Esophagus (tissue), 2 donors: Measurements from ENCODE around the gene NUDT4. TPM values are rescaled to one million over a fixed set of nuclear protein-coding genes. Genes with fewer than 3 reads are reported as not detected.
"Not testable (repeated sequence)": the region's sequence is repeated elsewhere in the genome, so short reads cannot be mapped to it uniquely, and the experiment has no call there.

Experiments used
- H3K27ac ChIP-seq, 2 donors: one replicate each; pipeline ENCODE4 v1.5.1; 2013; ENCODE audit warnings: low read depth in 2 of 2, mild to moderate bottlenecking in 2 of 2, inconsistent platforms in 1 of 2, low read length in 1 of 2, moderate library complexity in 1 of 2
- H3K27me3 ChIP-seq, 2 donors: one replicate each; pipeline ENCODE4 v1.6.1; 2013; ENCODE audit warnings: low read length in 2 of 2, control low read depth in 1 of 2, mild to moderate bottlenecking in 1 of 2; ENCODE audit not compliant: insufficient read depth in 2 of 2, control insufficient read depth in 1 of 2
- H3K36me3 ChIP-seq, 2 donors: one replicate each; pipeline ENCODE4 v1.6.1; 2013; ENCODE audit warnings: low read length in 1 of 2; ENCODE audit not compliant: control insufficient read depth in 2 of 2, insufficient read depth in 2 of 2
- H3K4me1 ChIP-seq, 2 donors: one replicate each; pipeline ENCODE4 v1.6.1; 2013; ENCODE audit warnings: low read length in 1 of 2; ENCODE audit not compliant: control insufficient read depth in 2 of 2, insufficient read depth in 2 of 2
- H3K4me3 ChIP-seq, 2 donors: one replicate each; pipeline ENCODE4 v1.5.1; 2013; ENCODE audit warnings: low read length in 2 of 2, mild to moderate bottlenecking in 2 of 2, low read depth in 1 of 2, moderate library complexity in 1 of 2
- H3K9me3 ChIP-seq, 2 donors: one replicate each; pipeline ENCODE4 v1.6.1; 2013; ENCODE audit warnings: mild to moderate bottlenecking in 2 of 2, low read depth in 1 of 2, low read length in 1 of 2, moderate library complexity in 1 of 2; ENCODE audit not compliant: control insufficient read depth in 2 of 2, insufficient read depth in 1 of 2
- WGBS, 2 donors: extraction: QIAGEN DNeasy Blood & Tissue Kit; methylation state at CpG; one replicate each; pipeline ENCODE4 v1.1.7; 2013; 5-methylcytosine and 5-hydroxymethylcytosine counted together
- polyA plus RNA-seq, 2 donors: library from polyadenylated mRNA; stranded (reverse); fragments of 200-250 nt; gene quantifications; one replicate each; pipeline ENCODE4 v1.2.3, GENCODE V29; 2013
- donor health status: healthy with polysubstance abuse.
- donor health status: Bipolar disorder and iron deficiency.

Gene NUDT4
- polyA plus RNA-seq, 2 donors: 7.0 to 12.5 TPM

DNA sequence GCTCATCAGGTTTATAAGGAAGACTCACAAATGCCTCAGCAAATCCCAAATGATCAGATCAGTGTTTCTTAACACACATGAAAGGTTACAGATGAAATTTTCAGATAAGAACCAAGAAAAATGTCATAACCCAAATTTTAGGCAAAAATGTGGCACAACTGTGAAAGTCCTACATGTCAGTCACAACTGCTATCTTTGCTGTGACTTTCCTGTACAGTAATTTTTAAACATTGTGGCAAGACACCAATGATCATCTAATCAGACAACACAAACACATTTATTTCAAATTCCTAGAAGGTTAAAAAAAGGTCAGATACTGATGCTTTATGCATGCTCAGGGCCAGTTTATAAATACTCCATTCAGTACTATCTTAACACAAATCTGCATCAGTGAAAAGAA lies 31.1 kb downstream of the NUDT4 start:
- H3K27me3 ChIP-seq: no peaks in the 10 kb centered on the region
- no peak overlapping the region for H3K27ac ChIP-seq
- H3K4me3 ChIP-seq: no peak overlapping the region
- H3K4me1 ChIP-seq: peaks cover 0 to 2% of the 10 kb centered on the region in 2 donors
- peaks cover 0 to 5% of the 10 kb centered on the region in 2 donors for H3K36me3 ChIP-seq
- no peaks in the 10 kb centered on the region for H3K9me3 ChIP-seq

DNA sequence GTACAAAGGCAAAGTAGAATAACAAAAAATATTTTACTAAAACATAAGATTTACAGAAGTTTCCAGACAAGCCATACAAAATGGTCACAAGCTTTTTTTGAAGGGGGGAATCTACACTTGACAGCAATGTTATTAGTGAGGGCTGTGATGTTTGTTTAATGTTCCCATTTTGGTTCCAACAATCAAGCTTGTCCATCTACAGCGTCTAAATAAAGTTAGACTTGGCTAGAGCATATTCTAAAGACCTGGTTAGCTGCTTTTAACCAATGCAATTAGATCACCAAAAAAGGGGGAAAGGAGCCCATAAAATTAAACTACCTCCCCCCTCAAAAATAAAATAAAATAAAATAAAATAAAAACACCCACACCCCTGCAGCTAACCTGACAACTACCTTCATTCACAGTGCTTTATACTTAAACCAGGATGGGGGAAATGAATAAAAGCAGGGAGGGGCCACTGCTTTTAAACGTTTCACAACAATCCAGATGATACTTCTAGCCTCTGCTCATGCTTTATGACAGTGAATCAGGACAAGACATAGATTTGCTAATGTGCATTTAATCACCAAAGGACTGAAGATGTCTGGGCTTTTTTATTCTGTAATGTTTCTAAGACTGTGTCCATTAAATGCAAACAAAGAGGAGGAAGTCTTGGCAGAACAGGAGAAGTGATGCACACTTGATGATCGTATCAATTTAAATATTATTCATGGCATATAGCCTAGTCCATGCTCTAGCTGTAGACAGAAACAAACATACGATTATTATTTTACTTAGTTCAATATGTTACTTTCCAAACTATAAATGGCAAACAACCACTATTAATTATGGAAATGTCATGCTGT lies 31.8 kb downstream of the NUDT4 start:
- H3K9me3 ChIP-seq, H3K27me3 ChIP-seq, H3K4me3 ChIP-seq, H3K27ac ChIP-seq, H3K4me1 ChIP-seq, H3K36me3 ChIP-seq: not testable (repeated sequence)
- 47 to 57% methylated on average over 4 of the region's 4 CpGs for WGBS, 2 donors

DNA sequence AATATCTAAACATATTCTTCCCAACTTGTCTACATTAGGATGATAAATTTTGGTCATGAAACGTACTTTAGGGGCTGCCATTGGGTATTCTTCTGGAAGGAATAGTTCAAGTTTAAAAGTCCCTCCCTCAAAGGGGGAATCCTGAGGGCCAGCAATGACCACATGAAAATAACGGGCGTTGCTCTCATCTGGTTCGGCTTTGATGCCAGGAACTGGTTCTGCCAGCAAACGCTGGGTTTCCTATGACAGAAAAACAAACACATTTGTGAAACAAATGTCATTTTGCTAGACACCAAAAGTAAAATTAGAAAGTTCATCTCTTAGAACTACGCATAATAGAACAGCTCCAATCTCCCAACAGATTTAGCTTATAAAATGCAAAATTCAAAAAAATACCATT lies 33.3 kb downstream of the NUDT4 start:
- H3K27me3 ChIP-seq, H3K4me3 ChIP-seq, H3K9me3 ChIP-seq, H3K4me1 ChIP-seq, H3K36me3 ChIP-seq, H3K27ac ChIP-seq: not testable (repeated sequence)
- WGBS, 2 donors: 39 to 46% methylated on average over 6 of the region's 6 CpGs

DNA sequence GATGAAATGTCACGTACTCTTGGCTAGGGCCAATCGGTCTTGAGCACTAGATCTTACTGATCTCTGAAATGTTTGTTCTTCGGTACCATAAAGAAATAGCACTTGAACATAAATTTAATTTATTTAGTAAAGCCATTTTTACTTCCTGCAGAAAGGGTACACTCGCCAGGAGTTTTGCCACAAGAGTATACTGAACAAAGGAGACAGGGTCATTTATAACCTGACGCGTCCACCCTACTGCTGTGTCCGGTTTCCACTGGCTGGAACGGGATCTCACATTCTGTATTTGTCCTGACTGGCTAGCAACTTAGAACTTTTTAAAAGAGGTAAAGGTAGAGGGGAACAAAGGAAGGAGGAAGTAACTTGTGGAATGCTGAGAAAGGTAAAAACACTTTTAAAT lies 34.7 kb downstream of the NUDT4 start:
- not testable (repeated sequence) for H3K36me3 ChIP-seq, H3K9me3 ChIP-seq, H3K27me3 ChIP-seq, H3K4me3 ChIP-seq, H3K4me1 ChIP-seq, H3K27ac ChIP-seq
- WGBS, 2 donors: 71 to 72% methylated on average over 8 of the region's 8 CpGs

DNA sequence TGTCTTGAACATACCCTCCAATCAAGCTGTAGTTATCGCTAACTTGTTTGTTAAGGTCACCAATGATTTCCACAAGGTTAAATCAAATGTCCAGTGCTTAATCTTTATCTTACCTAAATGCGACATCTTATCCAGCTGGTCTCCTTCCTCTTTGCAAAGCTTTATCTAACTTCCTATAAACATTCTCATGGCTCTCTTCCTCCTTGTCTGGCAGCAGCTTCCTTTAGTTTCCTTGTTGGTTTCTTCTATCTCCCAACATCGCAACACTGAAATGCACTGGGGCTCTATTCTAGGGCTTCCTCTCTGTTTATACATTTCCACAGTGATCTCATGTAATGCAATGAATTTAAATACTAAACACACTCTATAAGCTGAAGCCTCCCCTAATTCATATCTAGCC lies 35.3 kb downstream of the NUDT4 start:
- no peaks in the 10 kb centered on the region for H3K27me3 ChIP-seq
- H3K4me1 ChIP-seq: peaks cover 0 to 2% of the 10 kb centered on the region in 2 donors
- H3K9me3 ChIP-seq: no peaks in the 10 kb centered on the region
- peaks cover 0 to 2% of the 10 kb centered on the region in 2 donors for H3K36me3 ChIP-seq
- H3K27ac ChIP-seq: peak overlapping the region; percentile 49
- 63 to 70% methylated on average over 3 of the region's 3 CpGs for WGBS, 2 donors
- no peak overlapping the region for H3K4me3 ChIP-seq

DNA sequence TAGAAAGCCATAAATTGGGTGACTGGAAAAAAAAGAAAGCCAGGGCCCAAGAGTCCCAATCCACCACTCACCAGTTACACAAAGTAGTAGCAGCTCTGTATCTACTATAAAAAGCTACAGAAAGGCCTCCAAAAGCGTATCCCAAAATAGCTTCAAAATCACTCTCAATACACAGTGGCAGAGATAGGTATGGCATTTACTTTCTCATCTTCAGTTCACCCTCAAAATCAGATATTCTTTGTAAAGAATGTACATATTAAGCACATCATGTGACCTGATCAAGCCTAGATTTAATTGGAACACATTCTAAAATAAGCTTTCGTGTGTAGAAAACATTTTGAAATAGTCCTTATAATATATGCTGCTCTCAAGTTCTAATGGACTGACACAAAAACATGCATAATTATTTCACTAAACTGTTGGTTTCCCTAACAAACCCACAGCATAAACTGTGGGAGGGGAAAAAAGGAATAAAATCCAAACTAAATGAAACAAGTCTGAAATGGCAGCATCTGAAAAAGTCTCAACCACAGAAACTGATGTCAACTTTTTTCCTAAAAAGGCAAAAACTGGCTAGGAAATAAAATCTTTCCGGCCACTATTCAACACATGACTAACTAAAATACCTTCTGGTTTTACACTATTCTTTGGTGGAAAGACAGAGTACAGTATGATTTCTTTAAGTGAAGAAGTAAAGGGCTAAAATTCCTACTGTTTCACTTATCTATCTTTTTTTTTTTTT lies 38.2 kb downstream of the NUDT4 start:
- Histone ChIP-seq H3K36me3 (no peaks in the 10 kb centered on the region), H3K4me1 (peaks cover 0 to 2% of the 10 kb centered on the region in 2 donors), H3K4me3 (no peak overlapping the region), H3K9me3 (no peaks in the 10 kb centered on the region), H3K27me3 (no peaks in the 10 kb centered on the region), H3K27ac (no peak overlapping the region)
- 65 to 67% methylated on average over 3 of the region's 3 CpGs for WGBS, 2 donors

DNA sequence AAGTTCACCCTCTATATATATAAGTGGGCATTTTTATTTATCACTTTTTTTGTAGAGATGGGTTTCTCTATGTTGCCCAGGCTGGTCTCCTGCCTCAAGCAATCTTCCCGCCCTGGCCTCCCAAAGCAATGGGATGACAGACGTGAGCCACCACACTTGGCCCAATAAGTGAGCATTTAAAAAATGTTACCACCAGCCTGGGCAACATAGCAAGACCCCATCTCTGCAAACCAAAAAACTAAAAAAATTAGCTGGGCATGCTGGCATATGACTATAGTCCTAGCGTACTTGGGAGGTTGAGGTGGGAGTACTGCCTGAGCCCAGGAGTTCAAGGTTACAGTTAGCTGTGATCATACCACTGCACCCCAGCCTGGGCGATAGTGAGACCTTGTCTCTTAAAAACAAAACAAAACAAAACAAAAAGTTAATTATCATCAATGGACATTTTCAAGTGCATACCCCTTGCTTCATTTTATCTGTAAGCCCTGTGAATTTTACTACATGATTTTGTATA lies 40.3 kb downstream of the NUDT4 start:
- H3K36me3 ChIP-seq: no peaks in the 10 kb centered on the region
- no peaks in the 10 kb centered on the region for H3K27me3 ChIP-seq
- no peaks in the 10 kb centered on the region for H3K4me1 ChIP-seq
- 94 to 98% methylated on average over 4 of the region's 4 CpGs for WGBS, 2 donors
- no peak overlapping the region for H3K4me3 ChIP-seq
- no peaks in the 10 kb centered on the region for H3K9me3 ChIP-seq
- H3K27ac ChIP-seq: no peak overlapping the region

DNA sequence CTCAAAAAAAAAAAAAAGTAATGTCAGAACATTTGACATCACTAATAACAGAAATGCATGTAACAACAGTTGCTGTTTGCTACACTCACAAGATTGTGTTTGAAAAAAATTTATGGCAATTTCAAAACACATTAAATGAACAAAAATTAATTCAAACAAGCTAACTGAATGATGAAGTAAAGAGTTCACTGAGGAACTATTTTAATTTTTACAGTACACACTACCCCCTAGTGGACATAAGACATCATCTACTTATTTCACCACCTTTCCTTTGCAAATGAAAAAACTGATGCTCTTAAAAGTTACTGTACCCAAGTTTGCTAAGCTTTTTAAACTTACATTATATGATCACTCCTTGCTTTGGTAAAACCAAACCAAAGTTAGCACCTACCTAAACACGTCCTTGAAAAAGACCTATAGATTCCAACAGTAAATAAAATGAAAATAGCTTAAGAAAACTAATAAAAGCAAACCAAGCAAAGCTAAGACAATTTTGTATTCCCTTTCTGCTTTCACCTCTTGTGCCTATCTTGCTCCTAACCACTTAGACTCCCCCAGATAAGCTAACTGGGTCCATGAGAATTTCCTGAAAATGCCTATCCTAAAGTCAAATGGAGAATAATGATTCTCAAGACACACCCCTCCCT lies 41.8 kb downstream of the NUDT4 start:
- H3K9me3 ChIP-seq: no peaks in the 10 kb centered on the region
- H3K4me3 ChIP-seq: no peak overlapping the region
- H3K27me3 ChIP-seq: no peaks in the 10 kb centered on the region
- WGBS, 2 donors: 20 to 28% methylated on average over 1 of the region's 1 CpG
- no peaks in the 10 kb centered on the region for H3K36me3 ChIP-seq
- H3K27ac ChIP-seq: no peak overlapping the region
- no peaks in the 10 kb centered on the region for H3K4me1 ChIP-seq

DNA sequence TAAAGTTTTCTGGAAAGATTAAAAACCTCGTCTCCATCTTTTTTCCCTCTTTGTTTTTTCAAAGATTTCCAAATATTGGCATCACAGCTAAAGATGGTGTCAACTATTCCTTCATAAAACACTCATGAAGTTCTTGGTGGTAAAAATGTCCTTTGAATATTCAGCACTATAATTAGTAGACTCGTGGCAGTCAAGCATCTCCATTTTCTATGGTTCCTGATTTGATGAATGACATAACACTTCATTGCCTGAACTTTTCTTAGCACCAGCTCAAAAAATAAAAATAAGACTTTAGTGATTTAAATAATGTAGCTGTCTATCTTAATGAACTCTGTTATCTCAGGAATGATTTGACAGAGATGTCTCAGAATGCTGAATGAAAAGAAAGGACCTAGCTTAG lies 44.3 kb downstream of the NUDT4 start:
- WGBS, 2 donors: 52 to 58% methylated on average over 2 of the region's 2 CpGs
- Histone ChIP-seq H3K4me3 (no peak overlapping the region), H3K27me3 (no peaks in the 10 kb centered on the region), H3K36me3 (no peaks in the 10 kb centered on the region), H3K9me3 (no peaks in the 10 kb centered on the region), H3K27ac (no peak overlapping the region), H3K4me1 (peaks cover 0 to 1% of the 10 kb centered on the region in 2 donors)
